ENCODE measurements around the gene FAM9C.

The FAM9C gene

DNA sequence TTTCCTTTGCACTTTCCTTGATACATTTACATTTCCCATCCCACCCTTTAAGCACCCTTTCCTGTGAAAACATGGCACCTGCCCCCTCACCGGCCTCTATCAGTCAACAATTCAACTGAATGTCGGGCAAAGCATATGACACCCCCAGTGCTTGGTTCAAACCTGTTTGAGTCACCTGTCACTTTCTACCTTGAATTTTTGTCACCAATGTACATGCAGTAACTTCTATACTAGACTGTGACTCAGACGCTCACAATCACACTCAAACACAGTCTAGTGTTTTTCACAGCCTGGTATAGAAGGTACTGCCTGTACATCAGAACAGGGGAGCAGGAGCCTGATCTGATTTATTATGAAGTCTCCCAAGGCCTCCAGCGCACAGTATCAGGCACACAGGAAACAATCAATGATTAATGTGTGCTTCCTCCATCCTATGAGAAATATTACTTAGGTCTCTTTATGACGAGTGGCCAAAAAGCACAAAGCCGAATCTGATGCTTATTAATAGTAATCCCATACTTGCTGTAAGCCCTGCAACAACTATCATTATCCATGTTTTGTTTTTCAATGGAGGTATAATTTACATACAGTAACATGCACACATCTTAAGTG, 49.2 kb upstream of the FAM9C start (continued):
- no peak for TF ChIP-seq ZNF843 (tag by site-specific recombination; IDR thresholded peaks at IDR 0.05)
- TF ChIP-seq, protein P1, sequence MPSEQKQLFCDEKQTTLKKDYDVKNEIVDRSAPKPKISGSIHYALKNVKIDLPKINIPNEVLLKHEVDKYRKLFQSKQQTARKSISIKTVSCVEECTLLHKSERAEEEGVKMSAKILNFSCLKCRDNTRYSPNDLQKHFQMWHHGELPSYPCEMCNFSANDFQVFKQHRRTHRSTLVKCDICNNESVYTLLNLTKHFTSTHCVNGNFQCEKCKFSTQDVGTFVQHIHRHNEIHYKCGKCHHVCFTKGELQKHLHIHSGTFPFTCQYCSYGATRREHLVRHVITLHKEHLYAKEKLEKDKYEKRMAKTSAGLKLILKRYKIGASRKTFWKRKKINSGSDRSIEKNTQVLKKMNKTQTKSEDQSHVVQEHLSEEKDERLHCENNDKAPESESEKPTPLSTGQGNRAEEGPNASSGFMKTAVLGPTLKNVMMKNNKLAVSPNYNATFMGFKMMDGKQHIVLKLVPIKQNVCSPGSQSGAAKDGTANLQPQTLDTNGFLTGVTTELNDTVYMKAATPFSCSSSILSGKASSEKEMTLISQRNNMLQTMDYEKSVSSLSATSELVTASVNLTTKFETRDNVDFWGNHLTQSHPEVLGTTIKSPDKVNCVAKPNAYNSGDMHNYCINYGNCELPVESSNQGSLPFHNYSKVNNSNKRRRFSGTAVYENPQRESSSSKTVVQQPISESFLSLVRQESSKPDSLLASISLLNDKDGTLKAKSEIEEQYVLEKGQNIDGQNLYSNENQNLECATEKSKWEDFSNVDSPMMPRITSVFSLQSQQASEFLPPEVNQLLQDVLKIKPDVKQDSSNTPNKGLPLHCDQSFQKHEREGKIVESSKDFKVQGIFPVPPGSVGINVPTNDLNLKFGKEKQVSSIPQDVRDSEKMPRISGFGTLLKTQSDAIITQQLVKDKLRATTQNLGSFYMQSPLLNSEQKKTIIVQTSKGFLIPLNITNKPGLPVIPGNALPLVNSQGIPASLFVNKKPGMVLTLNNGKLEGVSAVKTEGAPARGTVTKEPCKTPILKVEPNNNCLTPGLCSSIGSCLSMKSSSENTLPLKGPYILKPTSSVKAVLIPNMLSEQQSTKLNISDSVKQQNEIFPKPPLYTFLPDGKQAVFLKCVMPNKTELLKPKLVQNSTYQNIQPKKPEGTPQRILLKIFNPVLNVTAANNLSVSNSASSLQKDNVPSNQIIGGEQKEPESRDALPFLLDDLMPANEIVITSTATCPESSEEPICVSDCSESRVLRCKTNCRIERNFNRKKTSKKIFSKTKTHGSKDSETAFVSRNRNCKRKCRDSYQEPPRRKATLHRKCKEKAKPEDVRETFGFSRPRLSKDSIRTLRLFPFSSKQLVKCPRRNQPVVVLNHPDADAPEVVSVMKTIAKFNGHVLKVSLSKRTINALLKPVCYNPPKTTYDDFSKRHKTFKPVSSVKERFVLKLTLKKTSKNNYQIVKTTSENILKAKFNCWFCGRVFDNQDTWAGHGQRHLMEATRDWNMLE (tag by site-specific recombination; conservative IDR thresholded peaks at IDR 0.05; ENCODE audit: low read depth), result no peak
- TF ChIP-seq TCF7L2 (IDR thresholded peaks at IDR 0.05; ENCODE audit: borderline replicate concordance, low read depth, low read length), result no peak

DNA sequence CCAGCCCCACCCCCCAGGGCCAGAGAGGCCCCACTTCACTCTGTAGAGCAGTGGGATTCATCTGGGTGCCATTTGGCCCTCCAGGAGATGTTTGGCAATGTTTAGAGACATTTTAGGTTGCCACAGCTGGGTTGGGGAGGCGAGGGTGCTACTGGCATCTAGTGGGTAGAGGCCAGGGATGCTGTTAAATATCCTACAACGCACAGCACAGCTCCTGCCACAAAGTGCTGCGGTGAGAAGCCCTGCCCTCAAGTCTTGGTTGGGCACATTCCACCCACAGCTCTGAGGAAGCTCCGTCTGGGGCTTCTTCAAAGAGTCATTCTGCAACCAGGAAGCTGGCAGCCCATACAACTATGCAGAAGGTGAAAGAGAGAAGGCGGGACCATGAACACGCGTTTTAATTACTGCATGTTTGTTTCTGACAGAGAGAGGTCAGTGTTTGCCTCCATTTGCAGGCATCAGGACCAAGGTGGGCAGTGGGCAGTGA, 48.1 kb upstream of the FAM9C start:
- no peaks in the 10 kb centered on the region for H3K9me3 ChIP-seq (ENCODE audit: control insufficient read depth, insufficient read depth, low read depth, low read length)
- no peak overlapping the region for H3K4me3 ChIP-seq (ENCODE audit: low read depth, low read length)
- H3K36me3 ChIP-seq (ENCODE audit: control insufficient read depth in 2 of 2, insufficient read depth in 1 of 2, low read length in 2 of 2), result no peaks in the 10 kb centered on the region
- TF ChIP-seq SP2 (tag by site-specific recombination; IDR thresholded peaks at IDR 0.05) (no peak), ZNF561 (tag by site-specific recombination; IDR thresholded peaks at IDR 0.05; ENCODE audit: borderline replicate concordance) (no peak), KLF9 (tag by site-specific recombination; IDR thresholded peaks at IDR 0.05; ENCODE audit: low read depth) (no peak), ZNF354C (tag by site-specific recombination; IDR thresholded peaks at IDR 0.05; ENCODE audit: borderline replicate concordance, low read depth) (no peak)
- TF ChIP-seq, protein P2, sequence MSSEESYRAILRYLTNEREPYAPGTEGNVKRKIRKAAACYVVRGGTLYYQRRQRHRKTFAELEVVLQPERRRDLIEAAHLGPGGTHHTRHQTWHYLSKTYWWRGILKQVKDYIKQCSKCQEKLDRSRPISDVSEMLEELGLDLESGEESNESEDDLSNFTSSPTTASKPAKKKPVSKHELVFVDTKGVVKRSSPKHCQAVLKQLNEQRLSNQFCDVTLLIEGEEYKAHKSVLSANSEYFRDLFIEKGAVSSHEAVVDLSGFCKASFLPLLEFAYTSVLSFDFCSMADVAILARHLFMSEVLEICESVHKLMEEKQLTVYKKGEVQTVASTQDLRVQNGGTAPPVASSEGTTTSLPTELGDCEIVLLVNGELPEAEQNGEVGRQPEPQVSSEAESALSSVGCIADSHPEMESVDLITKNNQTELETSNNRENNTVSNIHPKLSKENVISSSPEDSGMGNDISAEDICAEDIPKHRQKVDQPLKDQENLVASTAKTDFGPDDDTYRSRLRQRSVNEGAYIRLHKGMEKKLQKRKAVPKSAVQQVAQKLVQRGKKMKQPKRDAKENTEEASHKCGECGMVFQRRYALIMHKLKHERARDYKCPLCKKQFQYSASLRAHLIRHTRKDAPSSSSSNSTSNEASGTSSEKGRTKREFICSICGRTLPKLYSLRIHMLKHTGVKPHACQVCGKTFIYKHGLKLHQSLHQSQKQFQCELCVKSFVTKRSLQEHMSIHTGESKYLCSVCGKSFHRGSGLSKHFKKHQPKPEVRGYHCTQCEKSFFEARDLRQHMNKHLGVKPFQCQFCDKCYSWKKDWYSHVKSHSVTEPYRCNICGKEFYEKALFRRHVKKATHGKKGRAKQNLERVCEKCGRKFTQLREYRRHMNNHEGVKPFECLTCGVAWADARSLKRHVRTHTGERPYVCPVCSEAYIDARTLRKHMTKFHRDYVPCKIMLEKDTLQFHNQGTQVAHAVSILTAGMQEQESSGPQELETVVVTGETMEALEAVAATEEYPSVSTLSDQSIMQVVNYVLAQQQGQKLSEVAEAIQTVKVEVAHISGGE (tag by site-specific recombination; conservative IDR thresholded peaks at IDR 0.05; ENCODE audit: low read depth), result no peak
- H3K4me1 ChIP-seq (ENCODE audit: control insufficient read depth, insufficient read depth, low read length), result peaks cover 17% of the 10 kb centered on the region
- ChIA-PET CTCF (interaction anchor here (0.8 to 1.2 kb wide), 2 partner anchors 395 to 413 kb away, joined by 3 read pairs; no protein-coding TSS in a partner anchor), POLR2A (interaction anchor here (1.1 kb wide), 1 partner anchor 16 kb away, joined by 3 read pairs; no protein-coding TSS in a partner anchor)
- no peak overlapping the region for H3K27ac ChIP-seq (ENCODE audit: extremely low read depth, low read depth, low read length)

DNA sequence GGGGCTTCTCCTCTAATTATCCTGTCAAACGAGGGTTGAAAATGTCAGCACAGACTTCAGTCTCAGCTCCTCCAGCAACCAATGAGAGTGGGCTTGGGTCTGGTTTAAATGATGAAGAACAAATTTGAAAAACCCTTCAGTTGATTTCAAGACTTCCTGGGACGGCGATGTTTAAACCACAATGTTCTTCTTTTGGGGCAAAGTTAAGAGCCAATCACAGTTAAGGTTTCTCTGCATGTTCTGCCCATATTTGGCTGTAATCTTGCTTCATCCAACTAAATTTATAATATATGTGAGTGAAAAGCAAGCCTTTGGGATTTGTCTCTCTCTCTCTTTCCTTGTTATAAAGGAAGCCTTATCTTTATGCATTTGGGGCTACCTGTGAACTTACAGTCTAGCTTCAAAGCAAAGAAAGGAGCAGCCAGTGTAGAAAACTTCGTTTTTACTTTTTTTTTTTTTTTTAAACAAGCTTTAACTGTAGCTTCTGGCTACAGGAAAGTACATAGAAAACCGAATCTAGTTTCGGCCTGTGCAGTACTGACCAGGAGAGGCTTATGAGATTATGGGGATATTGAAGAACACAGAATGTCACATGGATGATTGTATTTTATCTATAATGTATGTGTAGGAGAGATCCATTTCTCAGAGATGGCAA, 46.8 kb upstream of the FAM9C start:
- Histone ChIP-seq H3K4me3 (ENCODE audit: low read depth, low read length) (no peak overlapping the region), H3K36me3 (ENCODE audit: control insufficient read depth in 2 of 2, insufficient read depth in 1 of 2, low read length in 2 of 2) (no peaks in the 10 kb centered on the region), H3K9me3 (ENCODE audit: control insufficient read depth, insufficient read depth, low read depth, low read length) (no peaks in the 10 kb centered on the region), H3K4me1 (ENCODE audit: control insufficient read depth, insufficient read depth, low read length) (peaks cover 17% of the 10 kb centered on the region), H3K27ac (ENCODE audit: extremely low read depth, low read depth, low read length) (no peak overlapping the region; the same call in 1 of the 2 replicates)
- ChIA-PET CTCF (interaction anchor here (0.6 to 1.4 kb wide), 3 partner anchors 24 to 145 kb away, joined by 3 to 6 read pairs (median 3); no protein-coding TSS in a partner anchor), POLR2A (interaction anchor here (1.1 kb wide), 1 partner anchor 14 kb away, joined by 3 read pairs; no protein-coding TSS in a partner anchor)
- TF ChIP-seq ZNF292 (tag by site-specific recombination; IDR thresholded peaks at IDR 0.05; ENCODE audit: borderline replicate concordance, low read depth) (no peak), ZNF221 (tag by site-specific recombination; IDR thresholded peaks at IDR 0.05; ENCODE audit: borderline replicate concordance) (no peak), ZBTB8A (tag by site-specific recombination; IDR thresholded peaks at IDR 0.05) (no peak), ZNF514 (tag by site-specific recombination; IDR thresholded peaks at IDR 0.05) (no peak)
- TF ChIP-seq, protein P3, sequence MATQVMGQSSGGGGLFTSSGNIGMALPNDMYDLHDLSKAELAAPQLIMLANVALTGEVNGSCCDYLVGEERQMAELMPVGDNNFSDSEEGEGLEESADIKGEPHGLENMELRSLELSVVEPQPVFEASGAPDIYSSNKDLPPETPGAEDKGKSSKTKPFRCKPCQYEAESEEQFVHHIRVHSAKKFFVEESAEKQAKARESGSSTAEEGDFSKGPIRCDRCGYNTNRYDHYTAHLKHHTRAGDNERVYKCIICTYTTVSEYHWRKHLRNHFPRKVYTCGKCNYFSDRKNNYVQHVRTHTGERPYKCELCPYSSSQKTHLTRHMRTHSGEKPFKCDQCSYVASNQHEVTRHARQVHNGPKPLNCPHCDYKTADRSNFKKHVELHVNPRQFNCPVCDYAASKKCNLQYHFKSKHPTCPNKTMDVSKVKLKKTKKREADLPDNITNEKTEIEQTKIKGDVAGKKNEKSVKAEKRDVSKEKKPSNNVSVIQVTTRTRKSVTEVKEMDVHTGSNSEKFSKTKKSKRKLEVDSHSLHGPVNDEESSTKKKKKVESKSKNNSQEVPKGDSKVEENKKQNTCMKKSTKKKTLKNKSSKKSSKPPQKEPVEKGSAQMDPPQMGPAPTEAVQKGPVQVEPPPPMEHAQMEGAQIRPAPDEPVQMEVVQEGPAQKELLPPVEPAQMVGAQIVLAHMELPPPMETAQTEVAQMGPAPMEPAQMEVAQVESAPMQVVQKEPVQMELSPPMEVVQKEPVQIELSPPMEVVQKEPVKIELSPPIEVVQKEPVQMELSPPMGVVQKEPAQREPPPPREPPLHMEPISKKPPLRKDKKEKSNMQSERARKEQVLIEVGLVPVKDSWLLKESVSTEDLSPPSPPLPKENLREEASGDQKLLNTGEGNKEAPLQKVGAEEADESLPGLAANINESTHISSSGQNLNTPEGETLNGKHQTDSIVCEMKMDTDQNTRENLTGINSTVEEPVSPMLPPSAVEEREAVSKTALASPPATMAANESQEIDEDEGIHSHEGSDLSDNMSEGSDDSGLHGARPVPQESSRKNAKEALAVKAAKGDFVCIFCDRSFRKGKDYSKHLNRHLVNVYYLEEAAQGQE (tag by site-specific recombination; IDR thresholded peaks at IDR 0.05), result no peak
- TF ChIP-seq, protein P4, sequence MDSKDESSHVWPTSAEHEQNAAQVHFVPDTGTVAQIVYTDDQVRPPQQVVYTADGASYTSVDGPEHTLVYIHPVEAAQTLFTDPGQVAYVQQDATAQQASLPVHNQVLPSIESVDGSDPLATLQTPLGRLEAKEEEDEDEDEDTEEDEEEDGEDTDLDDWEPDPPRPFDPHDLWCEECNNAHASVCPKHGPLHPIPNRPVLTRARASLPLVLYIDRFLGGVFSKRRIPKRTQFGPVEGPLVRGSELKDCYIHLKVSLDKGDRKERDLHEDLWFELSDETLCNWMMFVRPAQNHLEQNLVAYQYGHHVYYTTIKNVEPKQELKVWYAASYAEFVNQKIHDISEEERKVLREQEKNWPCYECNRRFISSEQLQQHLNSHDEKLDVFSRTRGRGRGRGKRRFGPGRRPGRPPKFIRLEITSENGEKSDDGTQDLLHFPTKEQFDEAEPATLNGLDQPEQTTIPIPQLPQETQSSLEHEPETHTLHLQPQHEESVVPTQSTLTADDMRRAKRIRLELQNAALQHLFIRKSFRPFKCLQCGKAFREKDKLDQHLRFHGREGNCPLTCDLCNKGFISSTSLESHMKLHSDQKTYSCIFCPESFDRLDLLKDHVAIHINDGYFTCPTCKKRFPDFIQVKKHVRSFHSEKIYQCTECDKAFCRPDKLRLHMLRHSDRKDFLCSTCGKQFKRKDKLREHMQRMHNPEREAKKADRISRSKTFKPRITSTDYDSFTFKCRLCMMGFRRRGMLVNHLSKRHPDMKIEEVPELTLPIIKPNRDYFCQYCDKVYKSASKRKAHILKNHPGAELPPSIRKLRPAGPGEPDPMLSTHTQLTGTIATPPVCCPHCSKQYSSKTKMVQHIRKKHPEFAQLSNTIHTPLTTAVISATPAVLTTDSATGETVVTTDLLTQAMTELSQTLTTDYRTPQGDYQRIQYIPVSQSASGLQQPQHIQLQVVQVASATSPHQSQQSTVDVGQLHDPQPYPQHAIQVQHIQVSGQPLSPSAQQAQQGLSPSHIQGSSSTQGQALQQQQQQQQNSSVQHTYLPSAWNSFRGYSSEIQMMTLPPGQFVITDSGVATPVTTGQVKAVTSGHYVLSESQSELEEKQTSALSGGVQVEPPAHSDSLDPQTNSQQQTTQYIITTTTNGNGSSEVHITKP (tag by site-specific recombination; IDR thresholded peaks at IDR 0.05), result no peak
